NCI-H524 (cell line): ENCODE results near the gene RNF38.
"Not testable (repeated sequence)": the region's sequence is repeated elsewhere in the genome, so short reads cannot be mapped to it uniquely, and the experiment has no call there.

Experiments used
- DNase-seq, 2 experiments: peaks; one replicate each; lab custom pipeline; 2025; lab: John Stamatoyannopoulos, UW

RNF38 gene

DNA sequence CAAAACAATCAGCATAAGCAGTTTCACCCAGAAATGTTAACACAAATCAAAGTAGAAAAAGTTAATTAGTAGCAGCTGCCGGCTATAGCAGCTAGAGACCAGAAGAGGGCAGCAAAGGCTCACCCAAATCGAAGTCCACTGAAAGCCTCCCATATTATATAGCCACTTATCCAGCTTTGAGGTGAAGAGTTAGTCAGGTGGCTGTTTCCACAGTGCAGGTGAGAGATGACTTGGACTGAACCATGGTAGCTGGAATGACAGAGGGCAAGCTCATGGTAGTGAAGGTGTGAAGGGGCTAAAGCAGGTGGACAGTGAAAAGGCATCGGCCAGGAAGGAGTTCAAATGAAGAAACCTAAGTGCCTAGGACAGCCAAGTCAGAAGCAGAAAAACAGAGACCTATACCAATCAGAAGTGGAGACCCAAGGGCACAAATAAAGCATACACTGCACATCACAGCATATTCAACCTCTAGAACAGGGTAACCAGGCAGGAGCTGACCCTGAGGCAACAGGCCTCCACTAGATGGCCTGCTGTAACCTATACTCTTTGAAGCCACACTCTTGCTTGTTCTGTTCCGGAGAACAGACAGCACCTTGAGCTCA is 7.2 kb upstream of the RNF38 start:
- DNase-seq = peak; percentile 4 to 63

- DNase-seq = no peak
Measured at GRCh38 chr9:36402536-36402935, 2.5 kb upstream of the RNF38 start.

- no peak for DNase-seq
Measured at GRCh38 chr9:36401897-36402480, 1.9 kb upstream of the RNF38 start.

DNA sequence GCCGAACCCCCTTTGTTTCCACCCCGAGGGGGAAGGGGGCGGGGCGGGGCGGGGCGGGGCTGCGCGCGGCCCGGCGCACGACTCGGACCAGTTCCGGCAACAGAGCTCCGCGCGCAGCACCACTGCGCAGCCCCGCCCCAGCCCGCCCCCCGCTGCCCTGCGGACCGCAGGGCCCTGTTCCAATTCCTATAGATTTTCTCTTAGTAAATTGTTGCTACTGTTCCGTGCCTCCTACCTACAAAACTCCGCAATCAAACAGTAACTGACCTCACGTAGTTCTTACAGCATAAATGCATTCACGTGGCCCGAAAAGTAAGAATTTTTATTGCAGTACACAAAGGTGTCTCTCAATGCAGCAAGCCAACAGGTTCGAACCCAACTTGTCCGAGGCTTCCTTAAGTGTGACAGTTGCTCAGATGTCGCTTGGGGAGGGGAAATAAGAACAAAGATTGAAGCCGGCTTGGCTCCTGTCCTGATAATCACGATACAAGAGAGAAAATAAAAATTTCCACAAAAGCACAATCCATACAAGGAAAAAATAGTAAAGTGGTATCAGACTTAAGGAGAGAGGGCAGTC is 1.2 kb upstream of the RNF38 start:
- no peak for DNase-seq

GRCh38 chr9:36400332-36401163 is 479 bp upstream of the RNF38 start:
- DNase-seq = peak; percentile 70 to 86

- DNase-seq = no peak
Measured at GRCh38 chr9:36398745-36399144, 1.3 kb downstream of the RNF38 start.

GRCh38 chr9:36396985-36397384 is 3.1 kb downstream of the RNF38 start:
- DNase-seq = no peak

- DNase-seq = no peak
Measured at GRCh38 chr9:36392489-36392888, 7.6 kb downstream of the RNF38 start.

- DNase-seq = no peak
Measured at GRCh38 chr9:36389590-36389989, 10.5 kb downstream of the RNF38 start.

- DNase-seq = not testable (repeated sequence)
Measured at GRCh38 chr9:36386396-36386965, 13.6 kb downstream of the RNF38 start.

GRCh38 chr9:36382484-36382883 is 17.6 kb downstream of the RNF38 start:
- DNase-seq = no peak

DNA sequence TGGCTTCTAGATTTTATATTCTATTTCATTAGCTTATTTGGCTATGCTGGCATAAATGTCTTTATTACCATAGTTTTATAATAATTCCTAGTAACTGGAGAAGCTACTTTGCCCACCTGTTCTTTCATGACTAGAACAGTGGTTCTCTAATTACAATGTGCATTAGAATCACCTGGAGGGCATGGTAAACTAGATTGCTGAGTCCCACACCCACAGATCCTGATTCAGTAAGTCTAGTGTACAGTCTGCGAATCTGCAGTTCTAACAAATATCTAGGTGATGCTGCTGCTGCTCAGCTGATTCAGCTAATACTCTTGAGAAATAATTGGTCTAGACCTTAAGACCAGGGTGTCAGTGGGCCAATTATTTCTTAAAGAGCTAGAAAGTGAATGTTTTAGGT is 35.5 kb downstream of the RNF38 start:
- DNase-seq = no peak

DNA sequence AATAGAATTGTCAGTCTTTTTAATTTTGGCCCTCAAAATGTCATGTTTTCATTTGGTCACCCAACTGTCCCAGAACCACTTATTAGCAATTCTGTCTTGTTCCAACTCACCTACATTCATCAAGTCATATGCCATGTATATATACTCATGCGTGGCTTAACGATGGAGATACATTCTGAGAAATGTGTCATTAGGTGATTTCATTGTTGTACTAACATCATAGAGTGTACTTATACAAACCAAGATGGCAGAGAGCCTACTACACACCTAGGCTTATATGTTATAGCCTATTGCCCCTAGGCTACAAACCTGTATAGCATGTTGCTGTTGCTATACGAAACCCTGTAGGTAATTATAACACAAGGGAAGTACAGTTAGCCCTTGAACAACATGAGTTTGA is 36.6 kb downstream of the RNF38 start:
- no peak for DNase-seq

DNA sequence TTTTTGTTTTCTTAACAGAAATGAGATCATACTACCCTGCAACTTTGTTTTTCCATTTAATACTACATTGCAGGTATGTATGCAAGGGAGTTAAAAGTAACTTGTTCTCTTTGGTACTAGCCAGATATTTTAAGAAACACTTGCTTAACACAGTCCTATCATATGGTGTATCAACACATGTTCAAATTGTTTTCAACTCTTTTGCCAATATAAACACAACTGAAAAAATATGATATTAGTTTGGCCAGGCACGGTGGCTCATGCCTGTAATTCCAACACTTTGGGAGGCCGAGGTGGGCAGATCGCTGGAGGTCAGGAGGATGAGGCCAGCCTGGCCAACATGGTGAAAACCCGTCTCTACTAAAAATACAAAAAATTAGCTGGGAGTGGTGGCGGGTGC is 41.6 kb downstream of the RNF38 start:
- no peak for DNase-seq

DNA sequence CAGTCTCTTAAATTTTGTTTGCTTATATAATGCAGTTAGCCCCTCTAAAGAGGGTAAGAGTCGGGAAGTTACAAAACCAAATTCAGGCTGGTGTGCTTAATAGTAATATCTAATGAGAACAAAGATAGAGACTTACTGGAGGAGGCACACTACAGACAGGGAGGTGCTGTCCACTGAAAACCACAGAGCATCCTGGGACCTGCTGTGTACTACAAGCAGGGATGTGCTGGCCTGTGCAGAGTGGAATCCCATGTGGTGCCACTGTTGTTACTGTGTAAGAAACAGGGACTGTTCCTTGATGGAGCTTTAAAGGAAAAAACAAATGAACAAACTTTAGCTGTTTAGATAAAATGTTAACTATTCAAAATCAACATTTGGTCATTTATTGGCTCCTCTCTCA is 42.4 kb downstream of the RNF38 start:
- no peak for DNase-seq

- no peak for DNase-seq
Measured at GRCh38 chr9:36346569-36346968, 53.5 kb downstream of the RNF38 start.

DNA sequence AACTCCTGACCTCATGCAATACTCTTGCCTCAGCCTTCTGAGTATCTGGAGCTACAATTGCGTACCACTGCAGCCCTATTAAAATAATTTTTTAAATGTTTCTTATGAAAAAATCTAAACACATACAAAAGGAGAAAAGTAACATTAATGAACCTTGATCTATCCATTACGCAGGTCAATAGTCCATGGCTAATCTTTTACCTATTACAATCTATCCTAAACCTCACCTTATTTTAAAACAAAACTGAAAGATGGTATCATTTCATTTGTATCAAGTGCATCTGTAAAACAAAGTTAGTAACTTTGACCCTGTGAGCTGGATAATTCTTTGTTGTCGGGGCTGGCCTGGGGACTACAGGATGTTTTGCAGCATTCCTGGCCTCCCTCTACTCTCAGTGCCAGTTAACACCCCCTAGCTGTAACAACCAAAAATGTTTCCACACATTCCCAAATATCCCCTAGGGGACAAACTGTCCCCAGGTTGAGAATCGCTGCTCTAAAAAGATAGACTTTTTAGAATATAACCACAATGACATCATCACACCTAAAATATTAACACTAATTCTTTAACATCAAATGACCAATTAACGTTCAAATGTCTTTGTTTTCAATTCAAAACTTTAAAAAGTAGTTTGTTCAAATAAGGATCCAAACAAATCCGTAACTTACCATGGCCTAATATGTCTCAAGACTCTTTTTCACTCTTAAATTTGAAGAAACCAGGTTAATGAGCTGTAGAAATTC is 54.8 kb downstream of the RNF38 start:
- no peak for DNase-seq

- no peak for DNase-seq
Measured at GRCh38 chr9:36341936-36342577, 58.0 kb downstream of the RNF38 start.

- no peak for DNase-seq
Measured at GRCh38 chr9:36337865-36338264, 62.2 kb downstream of the RNF38 start.

DNA sequence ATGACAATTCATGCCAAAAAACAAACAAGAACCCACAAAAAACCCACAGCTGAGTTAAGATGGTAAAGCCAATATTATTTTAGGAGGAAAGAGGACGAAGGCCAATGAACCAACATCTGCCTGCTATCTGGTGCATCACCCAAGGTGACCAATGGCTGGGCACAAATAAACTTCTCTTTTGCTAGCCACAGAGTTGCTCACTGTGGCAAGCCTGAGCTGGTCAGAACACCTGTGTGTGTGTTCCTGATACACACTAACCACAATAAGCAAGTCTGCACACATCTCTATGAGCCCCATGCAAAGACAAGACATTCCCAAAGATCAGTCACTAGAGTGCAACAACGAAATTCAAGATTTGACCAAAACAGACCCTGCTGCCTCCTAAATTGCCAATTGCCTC is 63.1 kb downstream of the RNF38 start:
- DNase-seq = no peak

GRCh38 chr9:36336131-36336907 is 63.8 kb downstream of the RNF38 start:
- DNase-seq = no peak
